B cell (primary cell): Measurements from ENCODE around the gene KLHL26. TPM values are rescaled to one million over a fixed set of nuclear protein-coding genes. Genes with fewer than 3 reads are reported as not detected.

ENCODE experiments used
- ATAC-seq: fragments of 200-7000 bp; cut with Tn5 transposase; one replicate; pipeline ENCODE4 v1.10.0; 2021; ENCODE audit warnings: low read depth, mild to moderate bottlenecking, moderate number of reproducible peaks, moderate library complexity
- CTCF ChIA-PET: fragments of 350-600 bp; sonication (Branson Sonifier 250); formaldehyde crosslinking; loops from one replicate; lab custom pipeline; 2021; ENCODE audit warnings: antibody characterized with exemption, inconsistent platforms; lab: Charles Lee
- POLR2A ChIA-PET: fragments of 350-600 bp; sonication (Branson Sonifier 250); formaldehyde crosslinking; loops from one replicate; lab custom pipeline; 2021; ENCODE audit warnings: antibody characterized with exemption; lab: Charles Lee
- DNase-seq: peaks from one replicate; pipeline ENCODE4 v3.0.0; 2013
- H2AFZ ChIP-seq: 2 replicates; pipeline ENCODE4 v1.6.1; 2012; ENCODE audit warnings: mild to moderate bottlenecking, low read depth, low read length; ENCODE audit not compliant: insufficient read depth, poor library complexity, severe bottlenecking
- H3K27ac ChIP-seq, 2 donors: 1 replicate in 1 of 2; 2 replicates in 1 of 2; pipeline ENCODE4 v1.5.1; 2012 to 2013; ENCODE audit warnings: low read length in 2 of 2, mild to moderate bottlenecking in 2 of 2, moderate library complexity in 1 of 2
- H3K27me3 ChIP-seq, 4 experiments: fragments of 200-600 bp in 1 of 4; sonication (generic) in 1 of 4; replicated peaks in 1 of 4; 1 replicate in 2 of 4; 2 replicates in 2 of 4; pipeline versions ENCODE4 v1.6.1 to v1.7.0; 2013 to 2016; ENCODE audit warnings: low read length in 3 of 4, mild to moderate bottlenecking in 2 of 4, mixed read lengths in 1 of 4, moderate library complexity in 1 of 4; ENCODE audit not compliant: insufficient read depth in 4 of 4, control insufficient read depth in 3 of 4; ENCODE audit errors: control extremely low read depth in 1 of 4
- H3K36me3 ChIP-seq, 2 experiments: replicated peaks in 1 of 2; 1 replicate in 1 of 2; 2 replicates in 1 of 2; pipeline versions ENCODE4 v1.6.1 to v1.7.1; 2013; ENCODE audit warnings: low read length in 1 of 2; ENCODE audit not compliant: insufficient read depth in 2 of 2, control insufficient read depth in 1 of 2; ENCODE audit errors: control extremely low read depth in 1 of 2, extremely low read depth in 1 of 2
- H3K4me1 ChIP-seq, 2 donors: fragments of 200-600 bp in 1 of 2; sonication (generic) in 1 of 2; 1 replicate in 1 of 2; 2 replicates in 1 of 2; pipeline versions ENCODE4 v1.5.1 to v1.6.1; 2013 to 2017; ENCODE audit warnings: low read length in 2 of 2; ENCODE audit not compliant: control insufficient read depth in 2 of 2, insufficient read depth in 2 of 2
- H3K4me2 ChIP-seq: replicated peaks from 2 replicates; pipeline ENCODE3; 2012; ENCODE audit warnings: mild to moderate bottlenecking, low read depth, low read length; ENCODE audit not compliant: poor library complexity, severe bottlenecking
- H3K4me3 ChIP-seq, 5 experiments: fragments of 200-600 bp in 1 of 5; sonication (generic) in 1 of 5; 1 replicate in 3 of 5; 2 replicates in 2 of 5; pipeline versions ENCODE4 v1.5.1 to v1.7.0; 2011 to 2016; ENCODE audit warnings: low read length in 4 of 5, mild to moderate bottlenecking in 4 of 5, low read depth in 2 of 5, control low read depth in 1 of 5, moderate library complexity in 1 of 5; ENCODE audit not compliant: insufficient read depth in 1 of 5; ENCODE audit errors: control extremely low read depth in 1 of 5, extremely low read depth in 1 of 5
- H3K79me2 ChIP-seq: fragments of 200-600 bp; sonication (generic); one replicate; pipeline ENCODE4 v1.6.0; 2016; ENCODE audit warnings: low read length; ENCODE audit not compliant: control insufficient read depth, insufficient read depth
- H3K9ac ChIP-seq: fragments of 200-600 bp; sonication (generic); 2 replicates; pipeline ENCODE4 v1.6.1; 2017; ENCODE audit warnings: mild to moderate bottlenecking, low read length, moderate library complexity
- H3K9me3 ChIP-seq, 3 donors: one replicate each; pipeline versions ENCODE4 v1.6.1 to v1.7.1; 2013; ENCODE audit warnings: low read length in 2 of 3; ENCODE audit not compliant: control insufficient read depth in 2 of 3, insufficient read depth in 1 of 3; ENCODE audit errors: control extremely low read depth in 1 of 3
- H4K20me1 ChIP-seq: 2 replicates; pipeline ENCODE4 v1.6.0; 2012; ENCODE audit warnings: mild to moderate bottlenecking, low read length; ENCODE audit not compliant: insufficient read depth, control insufficient read depth, poor library complexity, severe bottlenecking
- H3K27ac Mint-ChIP-seq: one replicate; pipeline ENCODE4 v1.8.0; 2021; ENCODE audit warnings: mixed read lengths
- H3K27me3 Mint-ChIP-seq: one replicate; pipeline ENCODE4 v1.8.0; 2021; ENCODE audit warnings: mixed read lengths
- H3K4me1 Mint-ChIP-seq: one replicate; pipeline ENCODE4 v1.8.0; 2021; ENCODE audit warnings: mixed read lengths
- H3K4me3 Mint-ChIP-seq: one replicate; pipeline ENCODE4 v1.8.0; 2021; ENCODE audit warnings: mixed read lengths
- H3K9me3 Mint-ChIP-seq: one replicate; pipeline ENCODE4 v1.8.0; 2022; ENCODE audit warnings: mixed read lengths; ENCODE audit not compliant: insufficient read depth
- CTCF ChIP-seq: fragments of 200-600 bp; IDR thresholded peaks from one replicate; pipeline ENCODE4 v1.8.0; 2022; ENCODE audit warnings: antibody characterized with exemption, mild to moderate bottlenecking
- EZH2 ChIP-seq: IDR thresholded peaks from 2 replicates; pipeline ENCODE4 v1.6.1; 2012; ENCODE audit warnings: borderline replicate concordance, low read depth, mild to moderate bottlenecking, moderate library complexity, low read length; ENCODE audit not compliant: insufficient read depth, poor library complexity, severe bottlenecking
- WGBS: methylation state at CpG from one replicate; pipeline ENCODE4 v1.1.5; 2013; ENCODE audit warnings: missing lambda C conversion rate; ENCODE audit not compliant: insufficient coverage; 5-methylcytosine and 5-hydroxymethylcytosine counted together
- intact Hi-C: fragments of 100-400 bp; cut with micrococcal nuclease; formaldehyde crosslinking; loops from one replicate; pipeline ENCODE4 v1.10.0; 2022
- polyA plus RNA-seq: library from polyadenylated mRNA; depleted of rRNA; stranded (reverse); fragments of >200 nt; gene quantifications from 2 replicates; pipeline ENCODE4 v1.2.3, GENCODE V29; 2012
- small RNA-seq: library from RNA; depleted of rRNA; stranded (forward); fragments of <200 nt; gene quantifications from one replicate; pipeline ENCODE3, GENCODE V24; 2012; ENCODE audit warnings: low replicate concordance, low read depth; ENCODE audit not compliant: insufficient read length
- total RNA-seq, 2 donors: library from RNA; stranded (reverse); fragments of 120-200 nt in 1 of 2; gene quantifications; 1 replicate in 1 of 2; 2 replicates in 1 of 2; pipeline versions ENCODE4 v1.2.3 to v1.2.4, GENCODE V29; 2013 to 2022

The KLHL26 gene
- total and polyA plus RNA-seq, 2 donors (not counting 1 experiment from before 2014, with no cell fraction given): 5.0 to 14.6 TPM

GRCh38 chr19:18719541-18719940, 82.7 kb downstream of the KLHL26 start:
- peaks cover 0 to 11% of the 10 kb centered on the region in 2 experiments for H3K36me3 ChIP-seq
- no peak overlapping the region for H3K27ac ChIP-seq
- 96% methylated on average over 20 of the region's 25 CpGs for WGBS
- ATAC-seq (no peak), DNase-seq (no peak)
- intact Hi-C loops: no loop called here
- H3K4me3 ChIP-seq: no peak overlapping the region
- no peak overlapping the region for H3K4me2 ChIP-seq
- peaks cover 4 to 7% of the 10 kb centered on the region in 2 donors for H3K4me1 ChIP-seq
- H3K79me2 ChIP-seq: peaks cover 83% of the 10 kb centered on the region
- ChIA-PET CTCF (no interaction called here), POLR2A (no interaction called here)
- H3K27me3 Mint-ChIP-seq: no peaks in the 10 kb centered on the region
- no peak overlapping the region for H3K27ac Mint-ChIP-seq
- no peak overlapping the region for H3K9ac ChIP-seq
- TF ChIP-seq EZH2: no peak
- no peak for TF ChIP-seq CTCF
- H3K9me3 ChIP-seq: peaks cover 0 to 16% (median 0%) of the 10 kb centered on the region in 3 donors
- no peak overlapping the region for H3K4me3 Mint-ChIP-seq
- no peaks in the 10 kb centered on the region for H3K9me3 Mint-ChIP-seq
- H4K20me1 ChIP-seq: peaks cover 85% of the 10 kb centered on the region
- no peaks in the 10 kb centered on the region for H3K27me3 ChIP-seq
- no peak overlapping the region for H2AFZ ChIP-seq
- peaks cover 26% of the 10 kb centered on the region for H3K4me1 Mint-ChIP-seq

Small RNAs within 50 kb of the gene (small RNA-seq; reads per million reads assigned to genes)
- not detected for gene RN7SL155P

Other genes starting within 250 kb of the KLHL26 start
- 2.4 and 2.8 TPM in 2 replicates for gene LRRC25, start 239.4 kb upstream of the KLHL26 start, total RNA-seq
- 3.3 and 5.7 TPM in 2 replicates for gene LRRC25, start 239.4 kb upstream of the KLHL26 start, polyA plus RNA-seq
- 37.0 and 43.5 TPM in 2 replicates for gene SSBP4, start 217.6 kb upstream of the KLHL26 start, total RNA-seq
- gene SSBP4, start 217.6 kb upstream of the KLHL26 start, polyA plus RNA-seq: 53.5 and 64.2 TPM in 2 replicates
- gene ISYNA1, start 198.9 kb upstream of the KLHL26 start, total RNA-seq: 17.6 and 22.6 TPM in 2 replicates
- gene ISYNA1, start 198.9 kb upstream of the KLHL26 start, polyA plus RNA-seq: 28.3 and 41.9 TPM in 2 replicates
- gene ELL, start 115.0 kb upstream of the KLHL26 start, total RNA-seq: 31.4 and 34.0 TPM in 2 replicates
- 21.2 and 24.4 TPM in 2 replicates for gene ELL, start 115.0 kb upstream of the KLHL26 start, polyA plus RNA-seq
- gene FKBP8, start 93.5 kb upstream of the KLHL26 start, total RNA-seq: 148 and 150 TPM in 2 replicates
- 138 and 163 TPM in 2 replicates for gene FKBP8, start 93.5 kb upstream of the KLHL26 start, polyA plus RNA-seq
- 88.5 and 90.0 TPM in 2 replicates for gene KXD1, start 79.2 kb upstream of the KLHL26 start, total RNA-seq
- gene KXD1, start 79.2 kb upstream of the KLHL26 start, polyA plus RNA-seq: 138 and 166 TPM in 2 replicates
- gene UBA52, start 65.2 kb upstream of the KLHL26 start, total RNA-seq: 1,690 and 1,837 TPM in 2 replicates
- gene UBA52, start 65.2 kb upstream of the KLHL26 start, polyA plus RNA-seq: 4,684 and 5,694 TPM in 2 replicates
- gene REX1BD, start 48.2 kb upstream of the KLHL26 start, total RNA-seq: 78.1 and 90.9 TPM in 2 replicates
- gene REX1BD, start 48.2 kb upstream of the KLHL26 start, polyA plus RNA-seq: 164 and 180 TPM in 2 replicates
- gene CRLF1, start 30.2 kb upstream of the KLHL26 start, total RNA-seq: not detected in 2 replicates
- not detected in 2 replicates for gene CRLF1, start 30.2 kb upstream of the KLHL26 start, polyA plus RNA-seq
- not detected in 2 replicates for gene TMEM59L, start 24.2 kb upstream of the KLHL26 start, total RNA-seq
- not detected in 2 replicates for gene TMEM59L, start 24.2 kb upstream of the KLHL26 start, polyA plus RNA-seq
- 30.1 and 31.9 TPM in 2 replicates for gene CRTC1, start 46.7 kb downstream of the KLHL26 start, total RNA-seq
- gene CRTC1, start 46.7 kb downstream of the KLHL26 start, polyA plus RNA-seq: 14.3 and 15.9 TPM in 2 replicates
- 0.12 TPM in 1 of 2 replicates, not detected in the other for gene COMP, start 154.3 kb downstream of the KLHL26 start, total RNA-seq
- gene COMP, start 154.3 kb downstream of the KLHL26 start, polyA plus RNA-seq: 0.48 TPM in 1 of 2 replicates, not detected in the other
- gene UPF1, start 194.9 kb downstream of the KLHL26 start, total RNA-seq: 95.1 and 98.6 TPM in 2 replicates
- gene UPF1, start 194.9 kb downstream of the KLHL26 start, polyA plus RNA-seq: 51.9 and 75.1 TPM in 2 replicates